Epithelial cell of prostate (primary cell): ENCODE data around the gene BNC2.
"Not testable (repeated sequence)": the region's sequence is repeated elsewhere in the genome, so short reads cannot be mapped to it uniquely, and the experiment has no call there.

Experiments
- DNase-seq: peaks from one replicate; pipeline ENCODE4 v3.0.0-alpha.2; 2011; ENCODE audit warnings: low read depth, low spot score
- H3K27ac ChIP-seq: fragments of 450-650 bp; 2 replicates; pipeline ENCODE4 v1.5.1; 2017; ENCODE audit warnings: mild to moderate bottlenecking

Gene BNC2

DNA sequence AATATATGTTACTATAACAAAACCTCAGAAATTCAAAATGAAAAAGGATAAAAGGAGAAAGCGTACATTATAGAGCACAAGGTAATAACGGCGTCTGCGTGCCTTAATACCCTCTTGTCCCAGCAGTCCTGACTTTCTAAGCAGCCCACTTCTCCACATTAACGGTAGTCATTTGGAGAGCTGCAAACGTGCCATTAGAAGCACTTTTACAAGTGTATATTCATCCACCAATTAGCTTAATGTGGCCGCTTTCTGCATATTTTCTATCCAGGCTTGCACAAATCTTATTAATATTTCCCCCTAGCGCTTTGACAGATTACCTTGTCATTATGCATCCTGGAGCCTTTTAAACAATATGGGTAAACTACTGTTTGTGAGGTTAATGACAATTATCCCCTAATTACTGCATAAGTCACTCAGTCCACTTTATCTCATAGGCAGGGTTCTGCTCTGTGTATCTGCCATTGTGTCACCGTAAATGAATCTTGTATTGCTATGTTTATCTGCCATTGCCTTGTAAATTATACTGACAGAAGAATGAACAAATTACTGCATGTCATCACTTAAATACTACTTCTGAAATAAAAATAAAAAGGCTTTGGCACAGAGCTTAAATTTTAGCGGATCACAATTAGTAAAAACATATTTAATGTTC is 421.3 kb downstream of the BNC2 start:
- no peak for DNase-seq
- no peak overlapping the region for H3K27ac ChIP-seq

DNA sequence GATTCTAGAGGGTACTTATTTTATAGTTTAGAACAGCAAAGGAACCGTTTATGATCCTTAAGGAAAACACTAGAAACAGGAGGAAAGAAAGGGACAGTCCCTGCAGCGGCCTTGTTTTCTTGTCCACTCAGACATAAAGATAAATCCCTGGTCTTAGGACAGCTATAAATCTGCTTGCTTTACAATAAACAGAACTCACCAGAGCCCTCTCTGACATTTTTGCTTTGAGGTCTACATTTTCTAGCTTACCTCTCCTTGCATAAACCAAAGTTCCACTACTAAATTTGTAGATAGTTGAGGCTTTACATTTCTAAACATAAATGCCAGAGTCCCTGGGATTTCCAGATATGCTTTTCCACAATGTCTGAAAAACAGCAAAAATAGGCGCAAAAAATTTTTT is 422.5 kb downstream of the BNC2 start:
- DNase-seq = no peak
- H3K27ac ChIP-seq = no peak overlapping the region

DNA sequence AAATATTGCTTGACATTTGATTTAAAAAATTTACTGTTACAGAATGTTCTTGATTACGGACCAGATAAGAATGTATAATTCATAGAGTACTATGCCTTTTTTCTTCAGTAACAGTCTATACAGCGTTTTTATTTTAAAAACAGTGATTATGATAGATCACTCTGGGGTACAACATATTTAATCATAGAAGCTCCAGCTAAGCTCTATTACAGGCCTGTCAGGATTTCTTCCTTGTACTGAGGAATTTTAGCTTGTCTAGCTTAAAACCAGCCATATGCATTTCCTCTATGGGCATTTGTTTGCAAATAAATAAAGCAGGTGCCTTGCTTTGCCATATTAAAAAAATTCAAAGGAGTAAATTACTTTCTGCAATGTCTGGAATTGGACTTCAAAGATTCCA is 423.8 kb downstream of the BNC2 start:
- no peak for DNase-seq
- H3K27ac ChIP-seq = peak overlapping the region; percentile 47

DNA sequence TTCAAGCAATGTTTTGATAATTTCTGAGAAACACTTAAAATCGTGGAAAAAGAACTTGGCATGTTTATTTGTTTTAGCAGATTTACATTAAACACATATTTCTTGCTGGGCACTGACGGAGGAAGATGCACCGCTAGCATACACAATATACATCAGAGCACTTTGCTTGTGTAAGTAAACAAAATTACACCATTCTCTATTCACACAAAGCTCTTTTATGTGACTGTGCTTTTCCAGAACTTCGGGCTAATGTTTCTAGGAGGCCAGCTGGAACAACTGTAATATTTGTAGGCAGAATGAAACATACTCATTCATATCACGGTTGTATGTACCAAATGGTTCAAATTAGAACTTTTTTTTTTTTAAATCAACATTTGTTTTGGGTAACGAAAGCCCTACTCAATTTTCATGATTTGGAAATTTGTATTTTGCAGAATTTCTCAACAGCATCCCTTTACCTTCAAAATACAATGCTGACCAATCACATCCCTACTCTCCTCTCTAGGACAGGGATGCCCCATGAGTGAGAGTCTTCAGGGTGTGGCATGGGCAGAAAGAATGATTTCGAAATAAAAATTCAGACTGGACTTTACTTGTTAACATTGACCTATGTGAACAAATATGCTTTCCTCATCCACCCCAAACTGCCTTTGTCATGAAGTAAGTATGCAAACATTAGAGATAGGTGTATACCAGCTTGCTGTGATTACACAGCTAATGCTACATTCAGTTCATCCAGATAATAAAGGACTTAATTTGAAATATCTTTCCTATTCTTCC is 425.1 kb downstream of the BNC2 start:
- H3K27ac ChIP-seq = peak overlapping the region; percentile 47
- peak; percentile 69 for DNase-seq

DNA sequence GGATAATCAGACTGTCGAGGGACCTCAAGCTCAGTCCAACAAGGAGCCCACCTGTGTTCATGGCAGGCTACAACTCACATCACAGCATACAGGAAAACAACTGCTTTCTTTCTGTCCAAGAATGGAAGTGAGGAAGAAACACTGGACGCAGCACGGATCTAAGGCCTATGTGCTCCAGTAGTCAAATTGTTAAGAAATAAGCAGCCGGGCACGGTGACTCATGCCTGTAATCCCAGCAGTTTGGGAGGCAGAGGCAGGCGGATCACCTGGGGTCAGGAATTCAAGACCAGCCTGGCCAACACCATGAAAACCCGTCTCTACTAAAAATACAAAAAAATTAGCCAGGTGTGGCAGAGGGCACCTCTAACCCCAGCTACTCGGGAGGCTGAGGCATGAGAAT is 427.8 kb downstream of the BNC2 start:
- peak overlapping the region; percentile 31 for H3K27ac ChIP-seq

DNA sequence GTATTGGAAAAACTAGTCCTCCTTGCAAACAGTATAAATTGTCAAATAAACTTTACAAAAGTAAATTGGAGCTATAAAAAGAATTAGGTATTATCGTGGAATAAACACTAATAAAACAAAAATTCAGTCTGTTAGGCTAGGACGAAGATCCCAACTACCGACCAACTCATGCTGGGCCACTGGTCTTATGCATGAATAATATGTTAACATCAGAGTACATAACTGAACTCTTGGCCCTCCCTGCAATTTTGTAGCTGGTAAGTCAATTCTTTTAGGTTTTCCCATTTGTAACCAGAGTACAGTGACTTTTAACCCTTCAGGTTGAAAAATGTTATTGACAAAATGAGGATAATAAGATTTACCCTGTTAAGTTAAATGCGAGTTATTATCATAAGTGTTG is 428.7 kb downstream of the BNC2 start:
- DNase-seq = no peak
- H3K27ac ChIP-seq = no peak overlapping the region

More for the DNA sequence above, 427.8 kb downstream of the BNC2 start:
- no peak for DNase-seq

DNA sequence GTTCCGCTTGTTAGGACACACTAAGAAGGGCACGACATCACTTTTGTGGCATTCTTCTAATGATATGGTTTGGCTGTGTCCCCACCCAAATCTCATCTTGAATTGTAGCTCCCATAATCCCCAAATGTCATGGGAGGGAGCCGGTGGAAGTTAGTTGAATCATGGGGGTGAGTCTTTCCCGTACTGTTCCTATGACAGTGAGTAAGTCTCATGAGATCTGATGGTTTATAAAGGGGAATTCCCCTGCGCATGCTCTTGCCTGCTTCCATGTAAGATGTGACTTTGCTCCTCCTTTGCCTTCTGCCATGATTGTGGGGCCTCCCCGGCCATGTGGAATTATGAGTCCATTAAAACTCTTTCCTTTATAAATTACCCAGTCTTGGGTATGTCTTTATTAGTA is 431.6 kb downstream of the BNC2 start:
- not testable (repeated sequence) for H3K27ac ChIP-seq, DNase-seq

DNA sequence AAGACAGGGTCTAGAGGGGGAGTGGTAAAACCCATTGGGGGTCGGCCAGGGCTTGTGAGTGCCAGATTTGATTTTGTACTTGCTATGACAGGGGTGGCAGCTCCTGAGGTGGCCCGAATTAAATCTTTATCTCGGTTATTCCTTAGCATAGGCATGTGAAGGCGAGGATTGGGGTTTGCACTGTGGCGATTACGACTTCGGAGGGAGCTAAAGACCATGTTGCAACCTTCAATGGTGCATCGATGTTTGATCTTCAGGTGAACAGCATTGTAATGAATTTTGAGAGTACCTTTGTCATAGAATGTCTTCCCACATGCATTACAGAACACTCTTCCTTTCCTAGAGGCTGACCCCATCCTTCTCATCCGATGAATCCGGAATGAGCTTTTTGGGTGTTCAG is 433.9 kb downstream of the BNC2 start:
- no peak for DNase-seq
- no peak overlapping the region for H3K27ac ChIP-seq

DNA sequence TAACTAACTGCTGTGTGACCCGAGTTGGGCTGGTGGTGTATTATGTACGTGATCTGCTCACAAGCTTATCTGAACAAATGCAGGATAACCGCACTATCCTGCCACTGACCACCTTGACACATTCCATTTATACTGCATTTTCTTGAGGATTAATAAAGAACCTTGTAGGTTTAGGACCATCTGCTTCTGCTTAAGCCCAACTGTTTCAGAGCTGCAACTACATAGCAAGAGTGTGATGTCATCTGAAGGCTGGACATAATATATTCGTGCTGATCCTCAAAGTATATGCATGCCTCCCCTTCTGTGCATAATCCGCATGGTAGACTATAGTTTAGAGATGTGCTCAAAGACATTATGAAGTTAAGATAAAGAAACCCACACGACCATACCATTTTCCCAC is 435.9 kb downstream of the BNC2 start:
- no peak for DNase-seq
- no peak overlapping the region for H3K27ac ChIP-seq

DNA sequence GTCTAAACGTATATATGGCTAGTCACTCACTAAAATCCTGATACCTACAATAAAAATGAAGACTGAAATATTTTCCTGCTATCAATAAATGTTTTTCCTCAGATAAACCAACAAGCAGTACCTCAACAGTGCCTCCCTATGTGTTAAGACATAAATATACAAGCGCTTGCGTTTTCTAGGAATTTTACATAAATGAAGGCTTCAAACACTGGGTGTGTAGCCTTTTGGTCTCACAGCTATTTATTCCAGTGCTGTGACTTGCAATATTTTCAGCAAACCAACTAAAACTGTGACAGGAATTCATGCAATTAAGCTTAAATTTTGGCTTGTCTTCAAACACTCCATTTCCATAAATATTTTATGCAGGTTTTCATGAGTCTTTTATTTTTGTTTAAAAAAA is 437.0 kb downstream of the BNC2 start:
- DNase-seq = no peak
- H3K27ac ChIP-seq = no peak overlapping the region

DNA sequence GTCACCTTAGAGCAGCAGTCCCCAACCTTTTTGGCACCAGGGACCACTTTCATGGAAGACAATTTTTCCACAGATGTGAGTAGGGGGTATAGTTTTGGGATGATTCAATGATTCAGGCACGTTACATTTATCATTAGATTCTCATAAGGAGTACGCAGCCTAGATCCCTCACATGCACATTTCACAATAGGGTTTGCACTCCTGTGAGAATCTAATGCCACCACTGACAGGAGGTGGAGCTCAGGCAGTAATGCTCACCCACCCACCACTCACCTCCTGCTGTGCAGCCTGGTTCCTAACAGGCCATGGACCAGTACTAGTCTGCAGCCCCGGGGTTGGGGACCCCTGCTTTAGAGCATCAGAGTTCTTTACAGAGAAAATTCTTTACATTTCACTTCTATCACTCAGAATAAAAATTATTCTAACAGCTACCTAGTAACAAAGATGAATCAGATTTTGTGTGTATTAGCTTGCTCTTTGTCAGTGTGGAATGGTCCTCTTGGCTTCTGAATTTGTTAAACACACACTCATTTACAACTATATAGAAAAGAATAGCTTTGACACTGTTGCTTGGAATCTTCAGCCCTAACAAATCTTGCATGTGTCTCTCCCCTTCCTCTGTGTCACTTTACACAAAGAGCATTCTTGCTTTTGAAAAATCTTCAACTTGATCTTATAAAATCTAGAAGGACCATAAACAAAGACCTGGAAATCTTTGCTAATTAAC is 438.6 kb downstream of the BNC2 start:
- no peak overlapping the region for H3K27ac ChIP-seq
- no peak for DNase-seq

DNA sequence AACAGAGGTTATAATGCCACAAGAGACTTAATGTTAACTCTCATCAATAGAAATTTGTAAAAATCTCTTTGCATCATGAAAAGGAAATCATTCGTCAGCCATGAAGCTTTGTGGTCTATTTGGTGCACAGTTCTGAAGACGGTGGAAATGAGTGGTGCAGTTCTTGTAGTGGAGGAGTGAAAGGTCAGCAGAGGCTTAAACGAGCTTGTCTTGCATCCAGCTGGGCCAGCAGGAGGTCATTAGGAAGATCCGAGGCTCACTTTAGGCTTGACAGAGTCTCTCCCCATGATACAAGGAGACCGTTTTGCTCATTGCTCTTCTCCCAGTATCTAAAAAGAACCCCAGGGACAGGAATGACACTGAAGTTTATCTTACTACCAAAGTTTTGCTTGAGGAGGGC is 440.8 kb downstream of the BNC2 start:
- no peak for DNase-seq
- H3K27ac ChIP-seq = no peak overlapping the region

DNA sequence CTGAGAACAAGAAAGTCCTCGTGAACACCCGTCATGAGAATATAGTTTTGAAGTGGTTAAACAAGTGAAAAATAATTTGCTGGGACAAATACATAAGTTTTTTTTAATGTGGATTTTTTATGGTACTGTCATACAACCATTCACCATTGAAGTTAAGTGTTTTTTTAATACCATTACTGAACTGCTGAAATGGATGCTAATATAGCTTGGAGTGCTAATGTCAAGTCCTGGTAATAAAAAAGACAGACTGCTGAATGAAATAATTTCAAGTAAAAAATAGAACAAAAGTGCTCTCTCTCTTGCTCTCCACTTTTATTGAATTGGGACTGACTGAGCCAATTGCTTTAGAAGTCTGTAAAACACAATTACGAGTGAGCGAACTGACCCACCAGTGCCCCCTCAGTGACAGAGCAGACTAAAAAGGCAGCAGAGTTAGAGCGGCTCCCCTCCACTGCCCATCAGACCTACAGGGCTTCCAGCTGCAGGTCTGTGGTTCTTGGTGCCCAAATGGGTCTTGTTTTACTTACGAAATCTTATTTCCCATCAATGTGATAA is 442.5 kb downstream of the BNC2 start:
- no peak overlapping the region for H3K27ac ChIP-seq
- DNase-seq = no peak

DNA sequence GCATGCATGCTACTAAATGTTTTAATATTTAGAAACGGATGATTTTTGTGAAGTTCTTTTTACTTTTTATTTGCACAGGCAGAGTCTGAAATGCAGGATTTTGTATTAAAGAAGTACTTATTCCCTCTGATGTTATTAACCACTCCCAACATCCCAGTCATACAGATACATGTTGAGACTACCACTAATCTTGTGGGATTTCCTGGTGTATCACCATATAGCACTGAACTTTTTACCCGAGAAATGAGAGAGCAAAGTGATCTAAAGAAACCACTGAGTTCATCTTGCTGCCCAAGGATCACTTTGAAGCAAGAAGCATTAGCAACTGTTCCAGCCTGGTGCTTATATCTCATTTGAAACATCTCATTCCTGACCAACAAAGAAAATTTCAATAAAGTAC is 443.8 kb downstream of the BNC2 start:
- no peak overlapping the region for H3K27ac ChIP-seq
- DNase-seq = peak; percentile 54

DNA sequence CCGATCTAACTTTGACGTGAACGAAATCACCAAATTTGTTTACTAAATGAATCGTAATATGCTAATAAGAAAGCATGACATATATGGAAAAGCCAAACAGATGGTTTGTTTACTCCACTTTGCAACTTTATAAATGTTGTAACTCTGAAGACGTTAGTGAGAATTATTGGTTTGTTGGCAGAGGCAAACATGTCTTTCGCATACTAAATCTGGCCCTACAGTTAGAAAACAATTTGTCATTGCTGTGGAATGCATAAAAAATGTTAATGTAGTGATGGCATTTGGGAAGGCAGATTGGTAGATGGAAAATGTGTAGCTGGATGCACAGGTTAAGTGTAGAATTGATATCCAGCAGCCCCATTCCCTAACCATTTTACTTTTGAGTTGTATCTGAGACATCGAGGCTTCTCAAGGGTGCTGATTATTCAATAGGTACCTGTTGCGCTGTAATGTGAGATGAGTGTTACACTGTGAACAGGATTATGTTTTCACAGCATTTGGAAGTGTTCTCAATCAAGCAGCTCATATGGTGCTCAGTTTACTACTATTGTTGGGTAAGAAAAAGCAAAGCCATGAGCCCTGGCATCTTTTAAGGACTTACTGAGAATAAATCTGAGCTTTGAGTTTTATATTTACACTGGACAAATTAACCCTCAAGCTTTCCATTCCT is 444.8 kb downstream of the BNC2 start:
- no peak for DNase-seq

DNA sequence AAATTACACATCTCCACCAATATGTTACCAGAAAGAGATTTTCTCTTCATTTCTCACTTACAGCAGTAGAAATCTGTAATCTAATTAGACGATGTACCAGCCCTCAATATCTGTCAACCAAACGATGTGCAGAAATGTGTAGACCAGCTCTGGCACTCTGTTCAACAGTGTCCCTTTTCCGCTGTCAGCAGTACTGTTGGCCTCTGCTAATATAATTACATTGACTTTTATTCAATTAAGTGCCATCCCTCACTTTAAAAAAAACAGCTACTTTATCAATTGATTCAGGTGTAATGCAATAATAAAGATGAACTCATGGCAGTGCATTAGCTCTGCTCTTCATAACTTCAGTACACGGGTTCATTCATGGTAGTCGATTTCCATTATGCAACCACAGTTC is 448.4 kb downstream of the BNC2 start:
- DNase-seq = no peak
- no peak overlapping the region for H3K27ac ChIP-seq

More for the DNA sequence above, 444.8 kb downstream of the BNC2 start:
- H3K27ac ChIP-seq = no peak overlapping the region

DNA sequence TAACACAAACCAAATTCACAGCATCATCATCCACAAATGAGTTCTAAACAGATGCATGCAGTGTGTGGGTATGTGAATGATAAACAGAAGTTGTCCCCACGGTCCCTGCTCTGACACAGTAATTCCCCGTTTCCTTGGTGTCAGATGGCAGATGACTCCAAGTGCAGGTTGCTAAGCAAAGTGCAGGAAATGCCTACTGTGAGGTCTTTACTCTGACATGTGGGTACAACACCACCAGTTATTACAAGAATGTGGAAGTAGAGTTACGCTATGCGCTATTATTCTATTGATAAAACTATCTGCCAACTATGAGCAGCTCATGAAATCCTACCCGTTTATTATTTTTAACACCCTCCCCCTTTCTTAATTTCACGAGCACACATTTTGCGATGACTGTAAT is 448.9 kb downstream of the BNC2 start:
- no peak for DNase-seq
- no peak overlapping the region for H3K27ac ChIP-seq

DNA sequence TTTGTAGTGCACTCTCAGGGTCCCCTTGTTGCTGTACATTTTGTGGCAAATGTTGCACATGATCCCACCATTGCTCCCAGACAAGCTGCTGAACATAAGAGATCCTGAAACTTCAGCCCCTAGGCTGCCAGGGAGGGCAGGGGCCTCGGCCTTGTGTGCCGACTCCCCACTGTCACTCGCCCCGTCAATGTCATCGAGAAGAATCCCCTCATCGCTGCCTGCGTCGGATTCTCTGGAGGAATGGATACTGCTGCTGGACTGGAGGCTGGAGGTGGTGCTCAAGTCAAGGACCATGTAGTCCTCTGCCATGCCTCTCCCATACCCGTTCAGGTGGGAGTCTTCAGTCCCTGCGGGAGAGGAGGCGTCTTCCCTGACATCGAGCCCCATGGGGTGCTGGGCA is 451.3 kb downstream of the BNC2 start:
- no peak for DNase-seq
- no peak overlapping the region for H3K27ac ChIP-seq

DNA sequence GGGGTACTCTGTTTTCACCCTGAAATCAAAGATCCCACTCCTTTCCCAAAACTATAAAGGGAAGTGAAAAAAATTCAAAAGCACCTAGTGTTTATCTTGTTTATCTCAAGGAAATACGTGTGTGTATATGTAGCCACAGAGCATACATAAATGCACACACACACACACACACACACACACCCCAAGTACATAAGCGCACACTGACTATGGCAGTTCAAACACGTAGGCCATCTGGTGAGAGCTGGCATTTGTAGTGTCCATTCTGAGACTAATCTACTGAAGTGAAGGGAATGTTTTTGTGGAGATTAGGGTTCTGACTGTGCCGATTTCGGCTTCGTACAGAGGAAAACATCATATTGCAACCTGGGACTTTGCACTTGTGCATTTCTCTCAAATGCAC is 451.7 kb downstream of the BNC2 start:
- no peak overlapping the region for H3K27ac ChIP-seq
- DNase-seq = no peak

DNA sequence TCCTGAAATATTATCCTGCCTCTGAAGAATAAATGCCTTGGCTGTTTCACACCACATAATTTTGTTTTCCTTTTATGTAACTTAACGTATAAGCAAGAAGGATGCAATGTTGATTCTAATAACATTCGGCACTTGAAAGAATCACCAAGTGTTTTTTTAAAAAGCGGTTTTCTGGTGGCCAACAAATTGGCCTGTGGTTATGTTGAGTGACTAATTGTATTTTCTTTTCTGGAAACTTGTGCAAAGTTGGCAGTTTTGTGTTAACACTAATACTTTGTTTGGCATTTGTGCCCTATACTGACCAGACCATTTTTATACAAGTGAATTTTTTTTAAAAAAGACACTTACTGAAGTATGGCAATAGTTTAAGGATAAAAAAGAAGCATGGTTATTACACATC is 452.7 kb downstream of the BNC2 start:
- DNase-seq = no peak
- H3K27ac ChIP-seq = no peak overlapping the region

DNA sequence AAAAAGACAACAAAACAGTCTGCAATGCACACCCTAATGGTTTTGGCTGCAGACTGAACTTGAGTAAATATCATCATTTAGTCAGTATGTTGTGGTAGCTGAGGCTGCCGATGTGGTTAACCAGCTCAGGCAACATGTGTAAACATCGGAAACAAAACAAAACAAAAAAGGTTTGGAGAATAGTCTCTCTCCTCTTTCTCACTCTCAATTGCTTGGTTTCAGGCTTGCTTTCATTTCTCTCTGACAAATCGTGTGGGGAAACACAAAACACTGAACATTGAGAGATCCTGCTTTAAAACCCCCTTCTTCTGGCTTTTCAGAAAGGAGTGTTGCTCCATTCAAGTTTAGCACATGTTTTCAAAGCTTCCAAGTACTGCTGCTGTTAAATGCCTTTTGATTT is 453.3 kb downstream of the BNC2 start:
- DNase-seq = peak; percentile 55
- H3K27ac ChIP-seq = no peak overlapping the region
